ENCODE data around the gene S100A16. TPM values are rescaled to one million over a fixed set of nuclear protein-coding genes. Genes with fewer than 3 reads are reported as not detected.
A peak's percentile ranks its signal among the peaks of the same experiment; 100 is the strongest.

S100A16 gene
- total RNA-seq, 4 donors from 2014 or later: 107 to 277 (median 193) TPM

DNA sequence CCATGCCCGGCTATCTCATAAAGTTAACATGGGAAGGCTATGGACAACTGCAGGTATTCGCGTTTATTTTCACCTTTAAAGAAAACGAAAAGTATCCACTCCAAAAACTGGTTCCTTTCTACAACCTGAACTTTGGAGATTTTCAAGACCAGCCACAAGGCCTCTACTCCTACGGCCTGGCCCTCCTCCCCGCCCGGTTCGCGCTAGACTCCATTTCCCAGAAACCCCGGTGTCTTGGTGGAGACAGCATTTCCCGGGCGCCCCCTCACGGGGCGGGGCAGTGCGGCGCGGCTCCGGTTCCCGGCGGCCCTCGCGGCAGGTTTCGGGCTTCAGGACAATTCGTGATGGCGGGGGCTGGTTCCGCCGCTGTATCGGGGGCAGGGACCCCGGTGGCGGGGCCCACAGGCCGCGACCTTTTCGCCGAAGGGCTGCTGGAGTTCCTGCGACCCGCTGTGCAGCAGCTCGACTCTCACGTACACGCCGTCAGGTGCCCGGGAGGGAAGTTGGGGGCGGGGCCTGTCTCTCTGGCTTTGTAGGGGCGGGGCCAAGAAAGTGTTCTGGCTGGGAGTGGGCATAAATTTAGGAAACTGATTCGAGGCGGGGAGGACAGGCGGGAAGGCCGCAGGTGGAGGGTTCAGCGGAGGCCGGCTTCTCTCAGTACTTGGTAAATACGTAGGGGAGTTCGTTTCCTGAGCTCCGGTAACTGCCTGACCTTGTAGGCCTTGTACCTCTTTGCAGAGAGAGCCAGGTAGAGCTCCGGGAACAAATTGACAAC is 45.6 kb upstream of the S100A16 start, which contains the start of gene SNAPIN:
TSS of gene SNAPIN (plus strand) at position 304 of the 775 bp plus-strand sequence. CDS start at position 345, 41 bp downstream.
- TF ChIP-seq, protein P1, sequence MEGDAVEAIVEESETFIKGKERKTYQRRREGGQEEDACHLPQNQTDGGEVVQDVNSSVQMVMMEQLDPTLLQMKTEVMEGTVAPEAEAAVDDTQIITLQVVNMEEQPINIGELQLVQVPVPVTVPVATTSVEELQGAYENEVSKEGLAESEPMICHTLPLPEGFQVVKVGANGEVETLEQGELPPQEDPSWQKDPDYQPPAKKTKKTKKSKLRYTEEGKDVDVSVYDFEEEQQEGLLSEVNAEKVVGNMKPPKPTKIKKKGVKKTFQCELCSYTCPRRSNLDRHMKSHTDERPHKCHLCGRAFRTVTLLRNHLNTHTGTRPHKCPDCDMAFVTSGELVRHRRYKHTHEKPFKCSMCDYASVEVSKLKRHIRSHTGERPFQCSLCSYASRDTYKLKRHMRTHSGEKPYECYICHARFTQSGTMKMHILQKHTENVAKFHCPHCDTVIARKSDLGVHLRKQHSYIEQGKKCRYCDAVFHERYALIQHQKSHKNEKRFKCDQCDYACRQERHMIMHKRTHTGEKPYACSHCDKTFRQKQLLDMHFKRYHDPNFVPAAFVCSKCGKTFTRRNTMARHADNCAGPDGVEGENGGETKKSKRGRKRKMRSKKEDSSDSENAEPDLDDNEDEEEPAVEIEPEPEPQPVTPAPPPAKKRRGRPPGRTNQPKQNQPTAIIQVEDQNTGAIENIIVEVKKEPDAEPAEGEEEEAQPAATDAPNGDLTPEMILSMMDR (IDR thresholded peaks at IDR 0.05): peak in 4 of 6 experiments; percentile 7 to 33 (median 24)
- TF ChIP-seq POLR2A (IDR thresholded peaks at IDR 0.05): peak; percentile 54 to 60
- H3K4me1 ChIP-seq: peaks cover 0 to 9% (median 0%) of the 10 kb centered on the region in 4 donors
- H3K36me3 ChIP-seq: peaks cover 0 to 31% (median 0%) of the 10 kb centered on the region in 3 donors
- no peaks in the 10 kb centered on the region for H3K9me3 ChIP-seq
- peak; percentile 93 to 96 (median 95) for DNase-seq
- H3K27ac ChIP-seq: peak within 1 kb of the TSS; percentile 89 to 96 (median 95)
- no peaks in the 10 kb centered on the region for H3K27me3 ChIP-seq
- H3K4me3 ChIP-seq: peak within 1 kb of the TSS; percentile 68 to 89 (median 80)

DNA sequence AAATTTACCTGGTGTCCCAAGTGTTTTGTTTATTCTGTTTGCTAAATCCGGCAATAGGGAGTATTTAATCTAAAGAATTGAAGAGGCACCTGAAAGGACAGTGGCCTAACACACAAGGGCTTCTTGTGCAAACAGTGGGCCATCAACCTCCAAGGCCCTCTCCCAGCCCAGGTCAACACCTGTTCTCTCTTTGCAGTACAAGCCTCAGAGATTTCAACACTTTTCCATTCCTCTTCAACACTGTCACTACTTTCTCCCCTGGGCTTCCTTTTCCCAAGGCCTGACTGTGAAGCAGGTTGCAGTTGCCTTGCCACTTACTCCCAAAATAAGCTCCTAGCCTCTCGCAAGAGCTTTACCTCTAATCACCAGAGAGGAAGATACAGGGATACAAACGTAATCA is 42.4 kb upstream of the S100A16 start:
- H3K36me3 ChIP-seq: no peaks in the 10 kb centered on the region
- no peaks in the 10 kb centered on the region for H3K9me3 ChIP-seq
- H3K27me3 ChIP-seq: no peaks in the 10 kb centered on the region
- peak in 1 of 3 donors; percentile 5 for DNase-seq
- no peak overlapping the region for H3K27ac ChIP-seq
- peaks cover 0 to 9% (median 0%) of the 10 kb centered on the region in 4 donors for H3K4me1 ChIP-seq
- TF ChIP-seq POLR2A (IDR thresholded peaks at IDR 0.05): no peak
- TF ChIP-seq, protein P1 (IDR thresholded peaks at IDR 0.05): no peak
- H3K4me3 ChIP-seq: no peak overlapping the region

DNA sequence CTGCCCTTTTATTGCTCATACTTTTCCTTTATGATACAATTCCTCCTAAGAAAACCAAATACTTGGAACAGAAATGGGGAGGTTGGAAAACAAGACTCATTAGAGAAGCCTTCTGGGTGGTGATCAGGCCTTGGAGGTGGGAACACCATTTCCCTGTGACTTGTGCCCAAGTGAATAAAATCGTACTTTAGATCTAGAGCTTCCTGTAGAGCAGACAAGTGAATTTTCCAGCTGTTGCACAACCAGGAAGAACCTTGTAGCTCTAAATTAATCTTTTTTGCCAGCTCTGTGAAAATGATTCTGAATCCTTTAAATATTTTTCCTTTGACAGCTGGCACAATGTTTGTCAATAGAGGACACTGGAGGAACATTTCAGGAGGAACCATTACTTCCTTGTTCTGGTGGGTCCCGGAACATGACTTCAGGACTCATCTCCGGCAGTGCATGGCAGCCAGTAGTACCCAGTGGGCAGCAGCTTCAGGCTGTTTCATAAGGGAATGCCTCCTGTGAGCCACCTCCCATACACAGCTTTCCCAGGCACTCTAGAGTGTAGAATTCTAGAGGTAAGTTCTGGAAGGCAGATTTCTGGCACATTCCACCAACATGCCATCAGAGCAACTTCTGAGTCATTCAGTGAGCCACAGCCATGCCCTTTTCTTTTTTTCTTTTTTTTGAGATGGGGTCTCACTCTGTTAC is 40.0 kb upstream of the S100A16 start:
- Histone ChIP-seq H3K4me1 (no peaks in the 10 kb centered on the region), H3K27ac (peak overlapping the region in 1 of 4 donors; percentile 14), H3K27me3 (no peaks in the 10 kb centered on the region), H3K9me3 (no peaks in the 10 kb centered on the region), H3K4me3 (no peak overlapping the region), H3K36me3 (no peaks in the 10 kb centered on the region)
- DNase-seq: peak in 1 of 3 donors; percentile 20
- no peak for TF ChIP-seq POLR2A (IDR thresholded peaks at IDR 0.05)
- TF ChIP-seq, protein P1 (IDR thresholded peaks at IDR 0.05): no peak

DNA sequence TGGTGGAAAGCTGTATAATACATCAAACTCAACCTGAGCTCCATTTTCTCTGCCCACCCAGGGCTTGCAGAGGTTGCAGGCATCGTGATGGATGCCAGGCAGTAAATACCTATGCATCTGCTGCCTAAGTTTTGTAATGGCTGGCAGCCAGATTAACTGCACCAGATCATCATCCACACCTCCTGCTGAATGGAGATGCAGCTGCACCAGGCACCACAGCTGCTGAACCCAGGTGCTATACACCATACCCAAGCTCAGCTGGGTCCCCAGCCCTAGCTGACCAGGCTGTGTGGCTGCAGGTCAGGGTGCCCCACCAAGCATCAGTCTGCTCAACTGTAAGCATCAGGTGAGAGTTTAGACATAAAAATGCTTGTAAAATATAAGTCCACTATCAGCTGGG is 38.8 kb upstream of the S100A16 start:
- no peaks in the 10 kb centered on the region for H3K4me1 ChIP-seq
- no peak overlapping the region for H3K4me3 ChIP-seq
- no peaks in the 10 kb centered on the region for H3K27me3 ChIP-seq
- H3K36me3 ChIP-seq: peaks cover 0 to 5% (median 0%) of the 10 kb centered on the region in 3 donors
- H3K27ac ChIP-seq: no peak overlapping the region
- H3K9me3 ChIP-seq: no peaks in the 10 kb centered on the region
- DNase-seq: no peak
- TF ChIP-seq, protein P1 (IDR thresholded peaks at IDR 0.05): no peak
- TF ChIP-seq POLR2A (IDR thresholded peaks at IDR 0.05): no peak

DNA sequence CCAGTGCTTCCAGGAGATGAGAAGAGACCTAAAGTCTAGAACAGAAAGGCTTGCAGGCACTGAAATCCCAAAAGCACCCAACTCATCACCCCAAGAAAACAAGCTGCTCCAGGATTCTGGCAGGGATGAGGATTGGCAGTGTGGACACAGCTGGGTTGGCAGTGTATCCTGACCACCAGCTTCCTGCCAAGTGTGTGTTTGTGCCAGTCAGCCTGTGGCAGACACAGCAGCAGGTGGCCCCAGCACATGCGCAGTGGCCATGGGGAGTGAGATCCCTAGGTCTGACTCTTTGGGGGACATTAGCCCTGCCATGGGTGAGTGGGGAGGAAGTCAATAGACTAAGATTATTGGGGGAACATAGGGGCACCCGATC is 36.9 kb upstream of the S100A16 start:
- H3K9me3 ChIP-seq: no peaks in the 10 kb centered on the region
- no peaks in the 10 kb centered on the region for H3K4me1 ChIP-seq
- H3K36me3 ChIP-seq: peaks cover 0 to 25% (median 3%) of the 10 kb centered on the region in 3 donors
- DNase-seq: peak in 1 of 3 donors; percentile 34
- no peak overlapping the region for H3K4me3 ChIP-seq
- TF ChIP-seq, protein P1 (IDR thresholded peaks at IDR 0.05): no peak
- no peak for TF ChIP-seq POLR2A (IDR thresholded peaks at IDR 0.05)
- H3K27me3 ChIP-seq: no peaks in the 10 kb centered on the region
- no peak overlapping the region for H3K27ac ChIP-seq

All from Peyer's patch (tissue), 4 donors.